Measurements from ENCODE around the gene CPED1.

CPED1 gene

GRCh38 chr7:120988591-120989256 is at the start of gene CPED1:
Gene CPED1, plus strand, starts transcription at chr7:120988711. Its CDS starts 911 bp downstream, at chr7:120989622.
- DNase-seq (ENCODE audit: insufficient read length, low spot score): no peak
- FAIRE-seq: peak; percentile 60

- FAIRE-seq (no peak), DNase-seq (ENCODE audit: insufficient read length, low spot score) (no peak)
Observed at GRCh38 chr7:120939345-120939744, 49.2 kb upstream of the CPED1 start.

GRCh38 chr7:120941064-120941463 is 47.4 kb upstream of the CPED1 start:
- FAIRE-seq: peak; percentile 66

GRCh38 chr7:120941856-120942255 is 46.7 kb upstream of the CPED1 start:
- DNase-seq (ENCODE audit: insufficient read length, low spot score): no peak
- no peak for FAIRE-seq

More at GRCh38 chr7:120941064-120941463, 47.4 kb upstream of the CPED1 start:
- DNase-seq (ENCODE audit: insufficient read length, low spot score): no peak

GRCh38 chr7:120942861-120943260 is 45.6 kb upstream of the CPED1 start:
- DNase-seq (ENCODE audit: insufficient read length, low spot score) (no peak), FAIRE-seq (no peak)

- FAIRE-seq (no peak), DNase-seq (ENCODE audit: insufficient read length, low spot score) (no peak)
Observed at GRCh38 chr7:120944826-120945562, 43.5 kb upstream of the CPED1 start.

GRCh38 chr7:120947980-120948379 is 40.5 kb upstream of the CPED1 start:
- FAIRE-seq: no peak
- no peak for DNase-seq (ENCODE audit: insufficient read length, low spot score)

- FAIRE-seq (peak; percentile 14), DNase-seq (ENCODE audit: insufficient read length, low spot score) (no peak)
Observed at GRCh38 chr7:120949393-120949911, 39.1 kb upstream of the CPED1 start.

- DNase-seq (ENCODE audit: insufficient read length, low spot score): no peak
- FAIRE-seq: no peak
Observed at GRCh38 chr7:120949998-120950538, 38.4 kb upstream of the CPED1 start.

- FAIRE-seq (peak; percentile 92), DNase-seq (ENCODE audit: insufficient read length, low spot score) (peak; percentile 39)
Observed at GRCh38 chr7:120950539-120951308, 37.8 kb upstream of the CPED1 start, which contains the start of gene ING3. Gene ING3, plus strand, starts transcription at chr7:120950777. Its CDS starts 120 bp downstream, at chr7:120950897.

GRCh38 chr7:120951309-120951699 is 37.2 kb upstream of the CPED1 start:
- DNase-seq (ENCODE audit: insufficient read length, low spot score) (no peak), FAIRE-seq (peak; percentile 44)

- FAIRE-seq (no peak), DNase-seq (ENCODE audit: insufficient read length, low spot score) (no peak)
Observed at GRCh38 chr7:120951826-120952225, 36.7 kb upstream of the CPED1 start.

- FAIRE-seq: peak; percentile 54
- DNase-seq (ENCODE audit: insufficient read length, low spot score): no peak
Observed at GRCh38 chr7:120955577-120956149, 32.8 kb upstream of the CPED1 start.

- FAIRE-seq (no peak), DNase-seq (ENCODE audit: insufficient read length, low spot score) (no peak)
Observed at GRCh38 chr7:120959929-120960484, 28.5 kb upstream of the CPED1 start.

- DNase-seq (ENCODE audit: insufficient read length, low spot score) (no peak), FAIRE-seq (no peak)
Observed at GRCh38 chr7:120960714-120961113, 27.8 kb upstream of the CPED1 start.

- DNase-seq (ENCODE audit: insufficient read length, low spot score): no peak
- FAIRE-seq: peak; percentile 14
Observed at GRCh38 chr7:120961638-120962173, 26.8 kb upstream of the CPED1 start.

GRCh38 chr7:120964088-120964487 is 24.4 kb upstream of the CPED1 start:
- FAIRE-seq (no peak), DNase-seq (ENCODE audit: insufficient read length, low spot score) (no peak)

- no peak for DNase-seq (ENCODE audit: insufficient read length, low spot score)
- FAIRE-seq: no peak
Observed at GRCh38 chr7:120966961-120967360, 21.6 kb upstream of the CPED1 start.

- no peak for FAIRE-seq
- no peak for DNase-seq (ENCODE audit: insufficient read length, low spot score)
Observed at GRCh38 chr7:120973849-120974248, 14.7 kb upstream of the CPED1 start.
